GM23338 (cell line): Measurements from ENCODE around the gene DCAF7. TPM values are rescaled to one million over a fixed set of nuclear protein-coding genes. Genes with fewer than 3 reads are reported as not detected.

Source experiments
- ATAC-seq: fragments of 200-7000 bp; cut with Tn5 transposase; 3 replicates; pipeline ENCODE4 v1.9.1; 2020
- DNase-seq: peaks from one replicate; pipeline ENCODE4 v3.0.0-alpha.2; 2015; ENCODE audit warnings: low spot score
- H2AFZ ChIP-seq: fragments of 200-600 bp; sonication (generic); 2 replicates; pipeline ENCODE4 v1.8.0; 2016; ENCODE audit warnings: antibody characterized with exemption, mild to moderate bottlenecking, moderate library complexity
- H3F3A ChIP-seq: fragments of 200-600 bp; sonication (generic); replicated peaks from 2 replicates; pipeline ENCODE4 v1.8.0; 2017; ENCODE audit warnings: antibody characterized with exemption, mixed run types, low read depth
- H3K27ac ChIP-seq: fragments of 200-600 bp; sonication (generic); 2 replicates; pipeline ENCODE4 v1.6.1; 2016; ENCODE audit warnings: low read depth
- H3K27me3 ChIP-seq: fragments of 200-600 bp; sonication (generic); 2 replicates; pipeline ENCODE4 v1.8.0; 2016; ENCODE audit warnings: mild to moderate bottlenecking, mixed run types, moderate library complexity; ENCODE audit not compliant: insufficient read depth
- H3K36me3 ChIP-seq: fragments of 200-600 bp; sonication (generic); 2 replicates; pipeline ENCODE4 v1.8.0; 2016; ENCODE audit warnings: mild to moderate bottlenecking; ENCODE audit not compliant: insufficient read depth
- H3K4me1 ChIP-seq: fragments of 200-600 bp; sonication (generic); 2 replicates; pipeline ENCODE4 v1.8.0; 2016; ENCODE audit warnings: mild to moderate bottlenecking, moderate library complexity; ENCODE audit not compliant: insufficient read depth
- H3K4me2 ChIP-seq: fragments of 200-600 bp; sonication (generic); 2 replicates; pipeline ENCODE4 v1.7.1; 2017; ENCODE audit warnings: mixed run types
- H3K4me3 ChIP-seq: fragments of 200-600 bp; sonication (generic); 2 replicates; pipeline ENCODE4 v1.6.1; 2016; ENCODE audit warnings: mixed run types
- H3K79me2 ChIP-seq: fragments of 200-600 bp; sonication (generic); replicated peaks from 2 replicates; pipeline ENCODE4 v1.8.0; 2017; ENCODE audit warnings: mild to moderate bottlenecking; ENCODE audit not compliant: insufficient read depth
- H3K9me2 ChIP-seq: fragments of 200-600 bp; sonication (generic); 2 replicates; pipeline ENCODE4 v1.8.0; 2017; ENCODE audit not compliant: insufficient read depth
- H4K20me1 ChIP-seq: fragments of 200-600 bp; sonication (generic); replicated peaks from 2 replicates; pipeline ENCODE4 v1.8.0; 2017; ENCODE audit warnings: mild to moderate bottlenecking; ENCODE audit not compliant: insufficient read depth
- H3K27ac Mint-ChIP-seq: 2 replicates; pipeline ENCODE4 v1.8.0; 2020; ENCODE audit warnings: inconsistent platforms, mild to moderate bottlenecking, moderate library complexity, mixed read lengths
- H3K27me3 Mint-ChIP-seq: 3 replicates; pipeline ENCODE4 v1.8.0; 2022; ENCODE audit warnings: low read depth, mild to moderate bottlenecking, moderate library complexity, mixed read lengths, inconsistent platforms; ENCODE audit not compliant: insufficient read depth, poor library complexity
- H3K36me3 Mint-ChIP-seq: 3 replicates; pipeline ENCODE4 v1.8.0; 2021; ENCODE audit warnings: low read depth, mild to moderate bottlenecking, inconsistent platforms, moderate library complexity, mixed read lengths
- H3K4me1 Mint-ChIP-seq: 3 replicates; pipeline ENCODE4 v1.8.0; 2020; ENCODE audit warnings: mild to moderate bottlenecking, inconsistent platforms, mixed read lengths
- H3K4me3 Mint-ChIP-seq: 3 replicates; pipeline ENCODE4 v1.8.0; 2021; ENCODE audit warnings: moderate library complexity, mild to moderate bottlenecking, inconsistent platforms, mixed read lengths
- H3K9me3 Mint-ChIP-seq: 3 replicates; pipeline ENCODE4 v1.8.0; 2020; ENCODE audit warnings: moderate library complexity, mild to moderate bottlenecking, inconsistent platforms, mixed read lengths
- CREB1 ChIP-seq: fragments of 250-450 bp; sonication (Bioruptor Pico); IDR thresholded peaks from 2 replicates; pipeline ENCODE4 v1.5.0; 2020; ENCODE audit warnings: low read depth, mild to moderate bottlenecking, moderate library complexity
- EZH2 ChIP-seq: fragments of 200-600 bp; sonication (generic); IDR thresholded peaks from one replicate; pipeline ENCODE4 v1.8.0; 2017; ENCODE audit warnings: antibody characterized with exemption, mild to moderate bottlenecking, low read depth; ENCODE audit not compliant: unreplicated experiment
- EZH2phosphoT487 ChIP-seq: fragments of 200-600 bp; sonication (generic); IDR thresholded peaks from one replicate; pipeline ENCODE4 v1.8.1; 2018; ENCODE audit warnings: antibody characterized with exemption; ENCODE audit not compliant: unreplicated experiment
- JUNB ChIP-seq: IDR thresholded peaks from one replicate; pipeline ENCODE4 v1.6.1; 2016; ENCODE audit warnings: antibody characterized with exemption; ENCODE audit not compliant: unreplicated experiment
- NANOG ChIP-seq: IDR thresholded peaks from 2 replicates; pipeline ENCODE4 v1.6.1; 2016; ENCODE audit warnings: antibody characterized with exemption, borderline replicate concordance
- POLR2AphosphoS5 ChIP-seq: IDR thresholded peaks from 2 replicates; pipeline ENCODE4 v1.6.1; 2016; ENCODE audit warnings: antibody characterized with exemption, low read depth
- STAT1 ChIP-seq: IDR thresholded peaks from one replicate; pipeline ENCODE4 v1.6.1; 2016; ENCODE audit warnings: antibody characterized with exemption; ENCODE audit not compliant: unreplicated experiment
- ZNF114 ChIP-seq: fragments of 250-450 bp; sonication (Bioruptor Pico); IDR thresholded peaks from 2 replicates; pipeline ENCODE4 v1.5.0; 2020; ENCODE audit warnings: mild to moderate bottlenecking, moderate library complexity
- polyA plus RNA-seq: library from polyadenylated mRNA; unstranded; fragments of >200 nt; fragmentation: Nextera tagmentation; extraction: Ambion mirVana; gene quantifications from 2 replicates; pipeline ENCODE4 v1.2.1, GENCODE V29; 2016
- total RNA-seq: library from RNA; depleted of rRNA; stranded (reverse); fragments of >200 nt; shearing (Covaris generic); gene quantifications from 2 replicates; pipeline ENCODE4 v1.2.3, GENCODE V29; 2014
- TF ChIP-seq, protein P1 (sequence below): IDR thresholded peaks from one replicate; pipeline ENCODE4 v1.6.1; 2018; ENCODE audit warnings: antibody characterized with exemption; ENCODE audit not compliant: unreplicated experiment
- TF ChIP-seq, protein P2 (sequence below): IDR thresholded peaks from 2 replicates; pipeline ENCODE4 v1.6.1; 2016; ENCODE audit warnings: antibody characterized with exemption
- TF ChIP-seq, protein P3 (sequence below), 2 experiments: fragments of 200-600 bp in 1 of 2; sonication (generic) in 1 of 2; conservative IDR thresholded peaks; 2 replicates each; pipeline versions ENCODE4 v1.5.1 to v1.6.1; 2016 to 2017; ENCODE audit warnings: antibody characterized with exemption in 2 of 2, low read depth in 2 of 2, mild to moderate bottlenecking in 2 of 2, moderate library complexity in 1 of 2

The DCAF7 gene
- total and polyA plus RNA-seq, 2 experiments from 2014 or later: 31.3 to 60.1 TPM

DNA sequence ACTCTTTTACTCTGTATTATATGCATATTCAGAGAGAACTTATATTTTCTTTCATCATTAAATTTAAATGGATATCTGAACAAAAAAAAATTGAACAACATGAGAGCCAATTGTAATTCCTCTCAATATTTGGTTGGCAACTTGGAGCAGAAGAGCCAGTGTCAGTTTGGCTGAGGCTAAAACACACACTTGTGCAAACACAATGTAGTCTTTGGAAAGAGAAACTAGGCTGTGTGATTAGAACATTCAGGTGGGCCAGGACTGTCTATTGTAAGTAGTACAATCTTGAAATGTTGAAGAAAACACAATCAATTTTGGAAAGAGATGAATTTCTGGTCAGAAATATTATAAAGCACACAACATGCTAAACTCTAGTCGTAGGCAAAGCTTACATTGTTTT is 17.0 kb downstream of the DCAF7 start (continued):
- TF ChIP-seq, protein P1, sequence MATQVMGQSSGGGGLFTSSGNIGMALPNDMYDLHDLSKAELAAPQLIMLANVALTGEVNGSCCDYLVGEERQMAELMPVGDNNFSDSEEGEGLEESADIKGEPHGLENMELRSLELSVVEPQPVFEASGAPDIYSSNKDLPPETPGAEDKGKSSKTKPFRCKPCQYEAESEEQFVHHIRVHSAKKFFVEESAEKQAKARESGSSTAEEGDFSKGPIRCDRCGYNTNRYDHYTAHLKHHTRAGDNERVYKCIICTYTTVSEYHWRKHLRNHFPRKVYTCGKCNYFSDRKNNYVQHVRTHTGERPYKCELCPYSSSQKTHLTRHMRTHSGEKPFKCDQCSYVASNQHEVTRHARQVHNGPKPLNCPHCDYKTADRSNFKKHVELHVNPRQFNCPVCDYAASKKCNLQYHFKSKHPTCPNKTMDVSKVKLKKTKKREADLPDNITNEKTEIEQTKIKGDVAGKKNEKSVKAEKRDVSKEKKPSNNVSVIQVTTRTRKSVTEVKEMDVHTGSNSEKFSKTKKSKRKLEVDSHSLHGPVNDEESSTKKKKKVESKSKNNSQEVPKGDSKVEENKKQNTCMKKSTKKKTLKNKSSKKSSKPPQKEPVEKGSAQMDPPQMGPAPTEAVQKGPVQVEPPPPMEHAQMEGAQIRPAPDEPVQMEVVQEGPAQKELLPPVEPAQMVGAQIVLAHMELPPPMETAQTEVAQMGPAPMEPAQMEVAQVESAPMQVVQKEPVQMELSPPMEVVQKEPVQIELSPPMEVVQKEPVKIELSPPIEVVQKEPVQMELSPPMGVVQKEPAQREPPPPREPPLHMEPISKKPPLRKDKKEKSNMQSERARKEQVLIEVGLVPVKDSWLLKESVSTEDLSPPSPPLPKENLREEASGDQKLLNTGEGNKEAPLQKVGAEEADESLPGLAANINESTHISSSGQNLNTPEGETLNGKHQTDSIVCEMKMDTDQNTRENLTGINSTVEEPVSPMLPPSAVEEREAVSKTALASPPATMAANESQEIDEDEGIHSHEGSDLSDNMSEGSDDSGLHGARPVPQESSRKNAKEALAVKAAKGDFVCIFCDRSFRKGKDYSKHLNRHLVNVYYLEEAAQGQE: no peak
- TF ChIP-seq CREB1 (CRISPR knock-in tag) (no peak), POLR2AphosphoS5 (no peak), ZNF114 (no peak), NANOG (no peak), STAT1 (no peak), JUNB (no peak), EZH2phosphoT487 (no peak), EZH2 (no peak)
- TF ChIP-seq, protein P2, sequence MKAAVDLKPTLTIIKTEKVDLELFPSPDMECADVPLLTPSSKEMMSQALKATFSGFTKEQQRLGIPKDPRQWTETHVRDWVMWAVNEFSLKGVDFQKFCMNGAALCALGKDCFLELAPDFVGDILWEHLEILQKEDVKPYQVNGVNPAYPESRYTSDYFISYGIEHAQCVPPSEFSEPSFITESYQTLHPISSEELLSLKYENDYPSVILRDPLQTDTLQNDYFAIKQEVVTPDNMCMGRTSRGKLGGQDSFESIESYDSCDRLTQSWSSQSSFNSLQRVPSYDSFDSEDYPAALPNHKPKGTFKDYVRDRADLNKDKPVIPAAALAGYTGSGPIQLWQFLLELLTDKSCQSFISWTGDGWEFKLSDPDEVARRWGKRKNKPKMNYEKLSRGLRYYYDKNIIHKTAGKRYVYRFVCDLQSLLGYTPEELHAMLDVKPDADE: no peak

DNA sequence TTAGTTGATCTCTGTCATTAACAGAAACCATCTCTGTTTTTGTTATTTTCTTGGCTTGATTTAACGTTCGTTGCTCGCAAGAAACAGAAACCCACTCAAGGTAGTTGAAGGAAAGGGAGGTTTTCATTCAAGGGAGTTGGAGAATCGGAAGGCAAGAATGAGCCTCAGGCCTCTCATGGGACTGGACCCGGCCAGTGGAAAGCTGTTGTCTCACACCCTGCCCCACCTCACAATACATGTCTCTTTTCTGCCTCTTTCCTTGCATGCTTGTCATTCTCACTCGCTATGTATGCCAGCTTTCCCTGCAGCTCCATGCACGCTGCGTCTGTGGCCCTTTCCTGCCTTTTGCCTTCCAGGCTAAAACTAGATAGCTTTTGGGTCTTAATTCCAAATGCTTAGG is 18.3 kb downstream of the DCAF7 start:
- H4K20me1 ChIP-seq: peaks cover 26% of the 10 kb centered on the region
- no peaks in the 10 kb centered on the region for H3K36me3 ChIP-seq
- H3K4me3 Mint-ChIP-seq: no peak overlapping the region
- no peaks in the 10 kb centered on the region; the same call in 1 of the 2 replicates for H3F3A ChIP-seq
- H3K27ac ChIP-seq: peak overlapping the region; percentile 24; the same call in 1 of the 2 replicates
- DNase-seq (no peak), ATAC-seq (no peak)
- TF ChIP-seq ZNF114 (no peak), EZH2phosphoT487 (no peak), NANOG (no peak), CREB1 (CRISPR knock-in tag) (no peak), JUNB (no peak)
- TF ChIP-seq, protein P3, sequence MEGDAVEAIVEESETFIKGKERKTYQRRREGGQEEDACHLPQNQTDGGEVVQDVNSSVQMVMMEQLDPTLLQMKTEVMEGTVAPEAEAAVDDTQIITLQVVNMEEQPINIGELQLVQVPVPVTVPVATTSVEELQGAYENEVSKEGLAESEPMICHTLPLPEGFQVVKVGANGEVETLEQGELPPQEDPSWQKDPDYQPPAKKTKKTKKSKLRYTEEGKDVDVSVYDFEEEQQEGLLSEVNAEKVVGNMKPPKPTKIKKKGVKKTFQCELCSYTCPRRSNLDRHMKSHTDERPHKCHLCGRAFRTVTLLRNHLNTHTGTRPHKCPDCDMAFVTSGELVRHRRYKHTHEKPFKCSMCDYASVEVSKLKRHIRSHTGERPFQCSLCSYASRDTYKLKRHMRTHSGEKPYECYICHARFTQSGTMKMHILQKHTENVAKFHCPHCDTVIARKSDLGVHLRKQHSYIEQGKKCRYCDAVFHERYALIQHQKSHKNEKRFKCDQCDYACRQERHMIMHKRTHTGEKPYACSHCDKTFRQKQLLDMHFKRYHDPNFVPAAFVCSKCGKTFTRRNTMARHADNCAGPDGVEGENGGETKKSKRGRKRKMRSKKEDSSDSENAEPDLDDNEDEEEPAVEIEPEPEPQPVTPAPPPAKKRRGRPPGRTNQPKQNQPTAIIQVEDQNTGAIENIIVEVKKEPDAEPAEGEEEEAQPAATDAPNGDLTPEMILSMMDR (conservative IDR thresholded peaks at IDR 0.05; ENCODE audit: low read depth in 2 of 2): no peak
- no peaks in the 10 kb centered on the region for H3K27me3 ChIP-seq
- peaks cover 93% of the 10 kb centered on the region for H3K79me2 ChIP-seq
- H3K4me2 ChIP-seq: no peak overlapping the region
- H3K27ac Mint-ChIP-seq: no peak overlapping the region
- no peaks in the 10 kb centered on the region for H3K36me3 Mint-ChIP-seq
- no peak overlapping the region for H2AFZ ChIP-seq
- no peaks in the 10 kb centered on the region for H3K4me1 Mint-ChIP-seq
- no peaks in the 10 kb centered on the region for H3K9me3 Mint-ChIP-seq
- no peak overlapping the region for H3K4me3 ChIP-seq
- no peaks in the 10 kb centered on the region for H3K4me1 ChIP-seq
- peaks cover 3% of the 10 kb centered on the region for H3K27me3 Mint-ChIP-seq
- H3K9me2 ChIP-seq: no peaks in the 10 kb centered on the region
